Measurements from ENCODE around the gene ABLIM2.

GRCh38 chr4:7966281-7967062, 192.1 kb downstream of the ABLIM2 start:
- TF ChIP-seq PATZ1 (CRISPR knock-in tag; IDR thresholded peaks at IDR 0.05; ENCODE audit: borderline replicate concordance) (no peak), BACH2 (CRISPR knock-in tag; IDR thresholded peaks at IDR 0.05; ENCODE audit: borderline replicate concordance) (no peak), ARNTL (CRISPR knock-in tag; IDR thresholded peaks at IDR 0.05; ENCODE audit: borderline replicate concordance, low read depth) (no peak), ZNF70 (CRISPR knock-in tag; IDR thresholded peaks at IDR 0.05) (no peak), TSHZ2 (CRISPR knock-in tag; IDR thresholded peaks at IDR 0.05) (no peak), ZFP30 (CRISPR knock-in tag; IDR thresholded peaks at IDR 0.05) (no peak), TCF4 (CRISPR knock-in tag; IDR thresholded peaks at IDR 0.05; ENCODE audit: borderline replicate concordance) (no peak), GLIS3 (CRISPR knock-in tag; IDR thresholded peaks at IDR 0.05) (no peak), ZC3H10 (CRISPR knock-in tag; IDR thresholded peaks at IDR 0.05) (no peak), ZFP3 (CRISPR knock-in tag; IDR thresholded peaks at IDR 0.05) (no peak), ISL1 (CRISPR knock-in tag; IDR thresholded peaks at IDR 0.05) (no peak), ZNF565 (CRISPR knock-in tag; conservative IDR thresholded peaks at IDR 0.05; ENCODE audit: low read depth) (no peak)

All from SK-N-SH treated with all-trans-retinoic acid at 6 μM for 48 hours (cell line).